ENCODE measurements around the gene TSPEAR. TPM values are rescaled to one million over a fixed set of nuclear protein-coding genes. Genes with fewer than 3 reads are reported as not detected.
"Not testable (repeated sequence)": the region's sequence is repeated elsewhere in the genome, so short reads cannot be mapped to it uniquely, and the experiment has no call there.

The TSPEAR gene
- total RNA-seq, 6 experiments from 2014 or later: not detected

- H3K4me1 Mint-ChIP-seq (ENCODE audit: low read depth); H3K27me3 Mint-ChIP-seq (ENCODE audit: insufficient read depth); H3K27ac Mint-ChIP-seq; DNase-seq; H3K4me3 Mint-ChIP-seq: not testable (repeated sequence)
- peaks cover 11% of the 10 kb centered on the region; the same call in 1 of the 2 replicates for H3K36me3 Mint-ChIP-seq (ENCODE audit: low read depth)
- peaks cover 69% of the 10 kb centered on the region for H3K9me3 Mint-ChIP-seq
These were observed 137.5 kb downstream of the TSPEAR start, which contains the start of gene KRTAP10-4 for GRCh38 chr21:44573630-44574456. Gene KRTAP10-4 (plus strand): TSS chr21:44573729. CDS start chr21:44573759, 30 bp downstream.

GRCh38 chr21:44572959-44573583, 138.3 kb downstream of the TSPEAR start:
- Mint-ChIP-seq H3K27ac (no peak overlapping the region), H3K36me3 (ENCODE audit: low read depth) (peaks cover 11% of the 10 kb centered on the region; the same call in 1 of the 2 replicates), H3K27me3 (ENCODE audit: insufficient read depth) (peaks cover 2% of the 10 kb centered on the region), H3K4me3 (no peak overlapping the region), H3K4me1 (ENCODE audit: low read depth) (no peaks in the 10 kb centered on the region; the same call in 1 of the 2 replicates), H3K9me3 (peaks cover 64% of the 10 kb centered on the region)
- no peak for TF ChIP-seq CTCF (IDR thresholded peaks at IDR 0.05)
- DNase-seq: peak; percentile 25

DNA sequence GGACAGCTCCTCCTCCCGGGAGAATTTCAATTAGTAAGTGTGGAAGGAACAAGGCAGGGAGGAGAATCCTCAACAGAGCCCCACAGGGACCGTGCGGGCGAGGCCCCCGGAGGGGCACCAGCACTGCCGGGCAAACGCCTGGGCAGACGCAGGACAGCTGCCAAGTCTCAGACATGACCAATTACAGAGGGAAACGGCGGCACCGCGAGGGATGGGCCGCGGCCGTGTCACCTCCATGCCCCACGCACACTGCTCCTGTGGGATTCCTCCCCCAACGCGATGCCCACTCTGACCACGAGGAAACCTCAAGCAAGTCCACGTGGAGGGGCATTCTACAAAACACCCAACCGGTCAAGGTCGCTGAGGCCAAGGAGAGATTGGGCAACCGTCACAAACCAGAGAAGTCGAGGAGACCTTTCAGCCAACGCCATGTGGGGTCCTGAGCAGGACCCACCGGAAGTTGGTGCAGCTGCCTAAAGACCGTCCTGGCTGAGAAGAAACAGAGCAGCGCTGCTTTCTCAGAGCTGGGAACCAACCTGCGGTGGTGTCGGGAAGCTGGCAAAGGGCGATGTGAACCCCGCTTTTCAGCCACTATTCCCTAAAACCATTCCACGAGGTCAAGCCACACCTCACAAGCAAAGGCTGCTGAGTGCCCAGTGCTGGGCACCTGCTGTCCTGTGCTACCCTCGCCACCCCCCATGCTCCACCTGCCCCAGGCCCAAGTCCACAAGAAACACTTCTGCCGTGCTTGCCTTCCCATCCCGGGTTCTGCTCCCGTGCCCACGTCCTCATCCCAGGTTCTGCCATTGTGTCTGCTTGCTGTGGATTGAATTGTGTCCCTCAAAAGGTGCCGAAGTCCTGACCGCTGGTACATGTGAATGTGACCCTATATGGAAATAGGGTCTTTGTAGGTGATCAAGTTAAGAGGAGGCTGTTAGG, 139.3 kb downstream of the TSPEAR start:
- H3K36me3 Mint-ChIP-seq (ENCODE audit: low read depth): peaks cover 11% of the 10 kb centered on the region; the same call in 1 of the 2 replicates
- H3K27me3 Mint-ChIP-seq (ENCODE audit: insufficient read depth): peaks cover 5% of the 10 kb centered on the region
- no peaks in the 10 kb centered on the region; the same call in 1 of the 2 replicates for H3K4me1 Mint-ChIP-seq (ENCODE audit: low read depth)
- H3K4me3 Mint-ChIP-seq: no peak overlapping the region
- no peak overlapping the region for H3K27ac Mint-ChIP-seq
- DNase-seq: no peak
- peaks cover 64% of the 10 kb centered on the region for H3K9me3 Mint-ChIP-seq
- TF ChIP-seq CTCF (IDR thresholded peaks at IDR 0.05): no peak

DNA sequence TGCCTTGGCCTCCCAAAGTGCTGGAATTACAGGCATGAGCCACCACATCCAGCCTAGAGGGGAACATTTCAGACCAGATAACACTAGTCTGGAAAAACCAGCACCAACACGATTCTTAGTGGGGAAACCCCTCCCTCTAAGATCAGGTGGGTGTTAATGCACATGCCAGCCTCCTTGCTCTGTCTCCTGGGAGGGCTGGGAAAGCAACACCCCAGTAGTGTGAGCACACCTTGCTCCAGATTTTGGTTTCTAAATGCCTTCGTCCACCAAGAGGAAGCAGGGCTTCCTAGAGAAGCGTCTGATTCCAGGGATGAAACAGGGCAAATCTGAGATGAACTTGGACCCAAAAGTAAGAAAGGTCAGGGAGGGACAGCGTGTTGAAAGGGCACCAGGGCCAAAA, 140.1 kb downstream of the TSPEAR start:
- no peak overlapping the region for H3K27ac Mint-ChIP-seq
- no peak for DNase-seq
- TF ChIP-seq CTCF (IDR thresholded peaks at IDR 0.05): no peak

GRCh38 chr21:44569861-44570517, 141.4 kb downstream of the TSPEAR start:
- H3K4me1 Mint-ChIP-seq (ENCODE audit: low read depth): no peaks in the 10 kb centered on the region; the same call in 1 of the 2 replicates
- DNase-seq: no peak

More for the DNA sequence above, 140.1 kb downstream of the TSPEAR start:
- H3K4me3 Mint-ChIP-seq: no peak overlapping the region
- H3K4me1 Mint-ChIP-seq (ENCODE audit: low read depth): no peaks in the 10 kb centered on the region; the same call in 1 of the 2 replicates
- H3K9me3 Mint-ChIP-seq: peaks cover 60% of the 10 kb centered on the region
- H3K36me3 Mint-ChIP-seq (ENCODE audit: low read depth): peaks cover 11% of the 10 kb centered on the region; the same call in 1 of the 2 replicates
- H3K27me3 Mint-ChIP-seq (ENCODE audit: insufficient read depth): peaks cover 5% of the 10 kb centered on the region

More at GRCh38 chr21:44569861-44570517, 141.4 kb downstream of the TSPEAR start:
- Mint-ChIP-seq H3K4me3 (no peak overlapping the region), H3K36me3 (ENCODE audit: low read depth) (peaks cover 5% of the 10 kb centered on the region; the same call in 1 of the 2 replicates), H3K27ac (no peak overlapping the region), H3K9me3 (peaks cover 50% of the 10 kb centered on the region), H3K27me3 (ENCODE audit: insufficient read depth) (peaks cover 5% of the 10 kb centered on the region)
- TF ChIP-seq CTCF (IDR thresholded peaks at IDR 0.05): no peak
